Gastrocnemius medialis (tissue), 4 donors: ENCODE measurements around the gene SULT1B1. TPM values are rescaled to one million over a fixed set of nuclear protein-coding genes. Genes with fewer than 3 reads are reported as not detected.

Experiments used
- ATAC-seq, 2 donors: fragments of 150-250 bp; one replicate each; pipeline ENCODE4 v1.9.1; 2016
- DNase-seq, 2 donors: peaks; one replicate each; pipeline ENCODE4 v3.0.0-alpha.2; 2019
- H3K27ac ChIP-seq, 4 donors: fragments of 200-600 bp; sonication (generic); 1 replicate in 1 of 4; 2 replicates in 3 of 4; pipeline ENCODE4 v1.5.1; 2016 to 2018; ENCODE audit warnings: mild to moderate bottlenecking in 2 of 4, moderate library complexity in 1 of 4
- H3K27me3 ChIP-seq, 3 donors: fragments of 200-600 bp; sonication (generic) in 2 of 3; 1 replicate in 1 of 3; 2 replicates in 2 of 3; pipeline versions ENCODE4 v1.5.1 to v1.6.0; 2016 to 2019; ENCODE audit warnings: mild to moderate bottlenecking in 1 of 3, moderate library complexity in 1 of 3
- H3K36me3 ChIP-seq, 2 donors: fragments of 200-600 bp; sonication (generic) in 1 of 2; one replicate each; pipeline ENCODE4 v1.5.1; 2017 to 2018
- H3K4me1 ChIP-seq, 2 donors: fragments of 200-600 bp; sonication (generic) in 1 of 2; one replicate each; pipeline ENCODE4 v1.5.1; 2016 to 2017; ENCODE audit warnings: mild to moderate bottlenecking in 2 of 2
- H3K4me3 ChIP-seq, 4 donors: fragments of 200-600 bp; sonication (generic) in 3 of 4; 1 replicate in 1 of 4; 2 replicates in 3 of 4; pipeline ENCODE4 v1.5.1; 2016 to 2019; ENCODE audit warnings: mild to moderate bottlenecking in 2 of 4
- H3K9me3 ChIP-seq, 3 donors: fragments of 200-600 bp; sonication (generic) in 2 of 3; 1 replicate in 1 of 3; 2 replicates in 2 of 3; pipeline ENCODE4 v1.5.1; 2016 to 2019
- CTCF ChIP-seq, 5 experiments: fragments of 450-650 bp in 3 of 5; fragments of 200-600 bp in 2 of 5; sonication (generic) in 2 of 5; IDR thresholded peaks in 4 of 5; conservative IDR thresholded peaks in 1 of 5; 1 replicate in 4 of 5; 2 replicates in 1 of 5; pipeline ENCODE4 v1.5.1; 2016 to 2019; ENCODE audit warnings: antibody characterized with exemption in 5 of 5, mild to moderate bottlenecking in 3 of 5, moderate library complexity in 3 of 5
- POLR2A ChIP-seq, 2 donors: fragments of 450-650 bp; IDR thresholded peaks; one replicate each; pipeline ENCODE4 v1.6.1; 2017; ENCODE audit warnings: antibody characterized with exemption in 2 of 2, mild to moderate bottlenecking in 2 of 2, moderate library complexity in 2 of 2
- in situ Hi-C, 4 donors: fragments of 200-750 bp; cut with MboI; loops; one replicate each; pipeline versions ENCODE4 v1.15.0 to v1.8.0; 2017; ENCODE audit warnings: low sequenced_read_pairs in 4 of 4
- intact Hi-C: fragments of 100-400 bp; cut with DNase I; formaldehyde crosslinking; loops from one replicate; pipeline ENCODE4 v1.15.1; 2023; ENCODE audit warnings: low total_unique reads
- total RNA-seq, 4 donors: library from RNA; depleted of rRNA; stranded (reverse); fragments of >200 nt; gene quantifications; one replicate each; pipeline versions ENCODE4 v1.1.0 to v1.2.3, GENCODE V29; 2016

The SULT1B1 gene
- under 1 TPM in 3 of 4 donors, not detected in 1; 0.36 to 0.70 (median 0.55) TPM for total RNA-seq

- Histone ChIP-seq H3K27me3 (no peaks in the 10 kb centered on the region), H3K27ac (no peak within 1 kb of the TSS), H3K9me3 (no peaks in the 10 kb centered on the region), H3K4me3 (no peak within 1 kb of the TSS), H3K36me3 (no peaks in the 10 kb centered on the region), H3K4me1 (no peaks in the 10 kb centered on the region)
- DNase-seq (no peak), ATAC-seq (no peak)
- intact Hi-C loops (no loop called here), in situ Hi-C loops (loop anchor here in 1 of 4 donors (25.0 kb wide), 1 partner anchor 98 kb away; the partner anchor contains the start of gene UGT2A1)
- no peak for TF ChIP-seq POLR2A (IDR thresholded peaks at IDR 0.05)
- no peak for TF ChIP-seq CTCF (IDR thresholded peaks at IDR 0.05 in 4 of 5, conservative IDR thresholded peaks at IDR 0.05 in 1 of 5)
These were observed at the start of gene SULT1B1 for GRCh38 chr4:69760455-69760854. Gene SULT1B1 (minus strand): TSS chr4:69760620. CDS start chr4:69755217, 5,403 bp downstream.

GRCh38 chr4:69800599-69800998 lies 40.2 kb upstream of the SULT1B1 start:
- in situ Hi-C loops (no loop called here), intact Hi-C loops (no loop called here)
- Histone ChIP-seq H3K4me1 (no peaks in the 10 kb centered on the region), H3K4me3 (no peak overlapping the region), H3K9me3 (no peaks in the 10 kb centered on the region), H3K27me3 (no peaks in the 10 kb centered on the region), H3K36me3 (no peaks in the 10 kb centered on the region), H3K27ac (no peak overlapping the region)
- TF ChIP-seq POLR2A (IDR thresholded peaks at IDR 0.05), result no peak
- DNase-seq (no peak), ATAC-seq (no peak)

GRCh38 chr4:69799337-69799736 lies 38.9 kb upstream of the SULT1B1 start:
- Histone ChIP-seq H3K4me3 (no peak overlapping the region), H3K4me1 (no peaks in the 10 kb centered on the region), H3K27ac (no peak overlapping the region), H3K27me3 (no peaks in the 10 kb centered on the region), H3K36me3 (no peaks in the 10 kb centered on the region), H3K9me3 (no peaks in the 10 kb centered on the region)
- DNase-seq (no peak), ATAC-seq (no peak)
- in situ Hi-C loops (no loop called here), intact Hi-C loops (no loop called here)
- TF ChIP-seq CTCF (IDR thresholded peaks at IDR 0.05 in 4 of 5, conservative IDR thresholded peaks at IDR 0.05 in 1 of 5) (no peak), POLR2A (IDR thresholded peaks at IDR 0.05) (no peak)

- DNase-seq (no peak), ATAC-seq (no peak)
- in situ Hi-C loops, result no loop called here
- Histone ChIP-seq H3K27me3 (no peaks in the 10 kb centered on the region), H3K4me3 (no peak overlapping the region), H3K27ac (no peak overlapping the region), H3K9me3 (no peaks in the 10 kb centered on the region), H3K4me1 (no peaks in the 10 kb centered on the region), H3K36me3 (no peaks in the 10 kb centered on the region)
- intact Hi-C loops, result no loop called here
- TF ChIP-seq CTCF (IDR thresholded peaks at IDR 0.05 in 4 of 5, conservative IDR thresholded peaks at IDR 0.05 in 1 of 5), result no peak
- no peak for TF ChIP-seq POLR2A (IDR thresholded peaks at IDR 0.05)
These were observed 33.3 kb upstream of the SULT1B1 start for GRCh38 chr4:69793732-69794131.

- intact Hi-C loops, result no loop called here
- no peak for ATAC-seq
- in situ Hi-C loops, result no loop called here
- no peak for TF ChIP-seq POLR2A (IDR thresholded peaks at IDR 0.05)
- no peak for TF ChIP-seq CTCF (IDR thresholded peaks at IDR 0.05 in 4 of 5, conservative IDR thresholded peaks at IDR 0.05 in 1 of 5)
- Histone ChIP-seq H3K4me1 (no peaks in the 10 kb centered on the region), H3K9me3 (no peaks in the 10 kb centered on the region), H3K4me3 (no peak overlapping the region), H3K36me3 (no peaks in the 10 kb centered on the region), H3K27ac (no peak overlapping the region), H3K27me3 (no peaks in the 10 kb centered on the region)
- DNase-seq, result no peak
These were observed 27.5 kb upstream of the SULT1B1 start for GRCh38 chr4:69787879-69788278.
